Stimulated activated CD8-positive, alpha-beta memory T cell treated with anti-CD3 and anti-CD28 coated beads, Interleukin-2, amount 100 ng/mL, for 48 hours (primary cell): ENCODE measurements around the gene FMNL2.

Source experiments
- DNase-seq, 2 donors: peaks; one replicate each; pipeline ENCODE4 v3.0.0-alpha.2; 2020; ENCODE audit warnings: low read depth in 2 of 2

The FMNL2 gene

GRCh38 chr2:152425765-152426727 is 91.1 kb downstream of the FMNL2 start:
- DNase-seq: no peak

GRCh38 chr2:152426801-152427200 is 91.8 kb downstream of the FMNL2 start:
- no peak for DNase-seq

GRCh38 chr2:152427902-152428301 is 92.9 kb downstream of the FMNL2 start:
- DNase-seq: no peak

- DNase-seq: no peak
Measured at GRCh38 chr2:152428800-152429582, 94.0 kb downstream of the FMNL2 start.

- no peak for DNase-seq
Measured at GRCh38 chr2:152430876-152431275, 95.9 kb downstream of the FMNL2 start.

- no peak for DNase-seq
Measured at GRCh38 chr2:152431370-152432098, 96.6 kb downstream of the FMNL2 start.

GRCh38 chr2:152432206-152432653 is 97.3 kb downstream of the FMNL2 start:
- no peak for DNase-seq

GRCh38 chr2:152432765-152433164 is 97.8 kb downstream of the FMNL2 start:
- no peak for DNase-seq

- no peak for DNase-seq
Measured at GRCh38 chr2:152433289-152433688, 98.3 kb downstream of the FMNL2 start.

- no peak for DNase-seq
Measured at GRCh38 chr2:152433791-152434190, 98.8 kb downstream of the FMNL2 start.

GRCh38 chr2:152434395-152435182 is 99.6 kb downstream of the FMNL2 start:
- DNase-seq: no peak

- DNase-seq: no peak
Measured at GRCh38 chr2:152436148-152436547, 101.2 kb downstream of the FMNL2 start.

GRCh38 chr2:152437276-152438108 is 102.5 kb downstream of the FMNL2 start:
- no peak for DNase-seq

- DNase-seq: no peak
Measured at GRCh38 chr2:152440049-152440448, 105.1 kb downstream of the FMNL2 start.

- no peak for DNase-seq
Measured at GRCh38 chr2:152440460-152440859, 105.5 kb downstream of the FMNL2 start.

GRCh38 chr2:152441961-152442360 is 107.0 kb downstream of the FMNL2 start:
- DNase-seq: no peak

GRCh38 chr2:152443771-152444170 is 108.8 kb downstream of the FMNL2 start:
- DNase-seq: no peak

GRCh38 chr2:152444448-152444847 is 109.5 kb downstream of the FMNL2 start:
- DNase-seq: no peak

- no peak for DNase-seq
Measured at GRCh38 chr2:152445375-152445774, 110.4 kb downstream of the FMNL2 start.

- DNase-seq: no peak
Measured at GRCh38 chr2:152445791-152446201, 110.8 kb downstream of the FMNL2 start.
